Neuronal stem cell (in vitro differentiated cells): ENCODE measurements around the gene TCN2.
A peak's percentile ranks its signal among the peaks of the same experiment; 100 is the strongest.

Experiments used
- DNase-seq: peaks from one replicate; pipeline ENCODE4 v3.0.0-alpha.2; 2013; ENCODE audit warnings: low spot score
- H2AFZ ChIP-seq: one replicate; pipeline ENCODE4 v1.6.1; 2013; ENCODE audit warnings: mild to moderate bottlenecking, low read length, inconsistent platforms
- H2AK5ac ChIP-seq: 2 replicates; pipeline ENCODE4 v1.6.1; 2013; ENCODE audit warnings: low read depth, mild to moderate bottlenecking, inconsistent platforms, low read length, moderate library complexity, mixed read lengths
- H2BK120ac ChIP-seq: 2 replicates; pipeline ENCODE4 v1.6.1; 2013; ENCODE audit warnings: low read depth, mild to moderate bottlenecking, inconsistent platforms, low read length, moderate library complexity, mixed read lengths
- H2BK12ac ChIP-seq: one replicate; pipeline ENCODE4 v1.6.1; 2013; ENCODE audit warnings: low read length, inconsistent platforms
- H2BK15ac ChIP-seq: 2 replicates; pipeline ENCODE4 v1.6.1; 2013; ENCODE audit warnings: mild to moderate bottlenecking, low read length, inconsistent platforms, mixed read lengths
- H2BK5ac ChIP-seq: one replicate; pipeline ENCODE4 v1.6.1; 2013; ENCODE audit warnings: inconsistent platforms, mild to moderate bottlenecking, low read length, moderate library complexity
- H3K14ac ChIP-seq: one replicate; pipeline ENCODE4 v1.6.1; 2013; ENCODE audit warnings: low read length, inconsistent platforms
- H3K18ac ChIP-seq: 2 replicates; pipeline ENCODE4 v1.6.1; 2013; ENCODE audit warnings: low read length, inconsistent platforms
- H3K23ac ChIP-seq: 2 replicates; pipeline ENCODE4 v1.6.1; 2013; ENCODE audit warnings: low read depth, mild to moderate bottlenecking, mixed read lengths, low read length, inconsistent platforms; ENCODE audit not compliant: poor library complexity
- H3K27ac ChIP-seq: replicated peaks from 3 replicates; pipeline ENCODE4 v1.5.1; 2013; ENCODE audit warnings: low read length, inconsistent platforms
- H3K27me3 ChIP-seq, 3 experiments: 2 replicates each; pipeline ENCODE4 v1.6.1; 2013; ENCODE audit warnings: low read length in 3 of 3, mild to moderate bottlenecking in 2 of 3, inconsistent platforms in 1 of 3, low read depth in 1 of 3, mixed read lengths in 1 of 3, moderate library complexity in 1 of 3; ENCODE audit not compliant: control insufficient read depth in 3 of 3, insufficient read depth in 3 of 3
- H3K36me3 ChIP-seq, 2 donors: replicated peaks in 1 of 2; 2 replicates each; pipeline ENCODE4 v1.6.1; 2013; ENCODE audit warnings: low read length in 2 of 2; ENCODE audit not compliant: control insufficient read depth in 2 of 2, insufficient read depth in 2 of 2
- H3K4ac ChIP-seq: 2 replicates; pipeline ENCODE4 v1.6.1; 2013; ENCODE audit warnings: inconsistent platforms, mild to moderate bottlenecking, low read length, moderate library complexity
- H3K4me1 ChIP-seq, 2 donors: 1 replicate in 1 of 2; 2 replicates in 1 of 2; pipeline ENCODE4 v1.6.1; 2013; ENCODE audit warnings: low read length in 2 of 2, low read depth in 1 of 2; ENCODE audit not compliant: control insufficient read depth in 2 of 2, insufficient read depth in 1 of 2
- H3K4me2 ChIP-seq: one replicate; pipeline ENCODE4 v1.6.1; 2013; ENCODE audit warnings: mild to moderate bottlenecking, low read length, inconsistent platforms; ENCODE audit not compliant: insufficient read depth, poor library complexity, severe bottlenecking
- H3K4me3 ChIP-seq, 2 donors: 2 replicates each; pipeline ENCODE4 v1.5.1; 2013; ENCODE audit warnings: low read length in 2 of 2, mild to moderate bottlenecking in 2 of 2, inconsistent platforms in 1 of 2, moderate library complexity in 1 of 2
- H3K79me1 ChIP-seq: one replicate; pipeline ENCODE4 v1.6.1; 2013; ENCODE audit warnings: low read depth, mild to moderate bottlenecking, inconsistent platforms, low read length, moderate library complexity
- H3K9ac ChIP-seq: one replicate; pipeline ENCODE4 v1.6.1; 2013; ENCODE audit warnings: mild to moderate bottlenecking, low read depth, low read length, inconsistent platforms; ENCODE audit not compliant: poor library complexity
- H3K9me3 ChIP-seq, 2 donors: replicated peaks in 1 of 2; 2 replicates each; pipeline versions ENCODE3 to v1.6.1; 2013; ENCODE audit warnings: low read length in 2 of 2, mild to moderate bottlenecking in 2 of 2, inconsistent platforms in 1 of 2, low read depth in 1 of 2, mixed read lengths in 1 of 2, moderate library complexity in 1 of 2; ENCODE audit not compliant: control insufficient read depth in 2 of 2, insufficient read depth in 1 of 2
- H4K8ac ChIP-seq: one replicate; pipeline ENCODE4 v1.6.1; 2013; ENCODE audit warnings: low read depth, mild to moderate bottlenecking, inconsistent platforms, low read length, moderate library complexity
- H4K91ac ChIP-seq: one replicate; pipeline ENCODE4 v1.6.1; 2013; ENCODE audit warnings: low read length, low read depth, mild to moderate bottlenecking, inconsistent platforms; ENCODE audit not compliant: poor library complexity
- WGBS, 2 donors: extraction: QIAGEN DNeasy Blood & Tissue Kit; methylation state at CpG; one replicate each; pipeline ENCODE4 v1.1.7; 2013; ENCODE audit warnings: missing lambda C conversion rate in 2 of 2, mixed read lengths in 1 of 2; ENCODE audit not compliant: insufficient read length in 2 of 2, insufficient replicate concordance in 1 of 2; ENCODE audit errors: extremely low coverage in 2 of 2; 5-methylcytosine and 5-hydroxymethylcytosine counted together

Gene TCN2

DNA sequence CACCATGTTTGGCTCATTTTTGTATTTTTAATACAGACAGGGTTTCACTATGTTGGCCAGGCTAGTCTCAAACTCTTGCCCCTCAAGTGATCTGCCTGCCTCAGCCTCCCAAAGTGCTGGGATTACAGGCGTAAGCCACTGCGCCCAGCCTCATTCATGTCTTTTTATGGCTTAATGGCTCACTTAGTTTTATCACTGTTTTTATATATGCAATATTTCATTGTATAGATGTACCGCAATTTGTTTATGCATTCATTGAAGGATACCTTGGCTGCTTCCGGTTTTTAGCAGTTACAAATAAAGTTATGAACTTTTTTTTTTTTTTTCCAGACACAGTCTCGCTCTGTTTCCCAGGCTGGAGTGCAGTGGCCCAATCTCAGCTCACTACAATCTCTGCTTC is 5.5 kb upstream of the TCN2 start:
- Histone ChIP-seq H2BK12ac (no peak overlapping the region), H3K27me3 (no peaks in the 10 kb centered on the region), H3K4ac (no peak overlapping the region), H3K27ac (no peak overlapping the region), H4K8ac (no peak overlapping the region), H3K4me2 (no peak overlapping the region), H2BK5ac (no peak overlapping the region), H2BK15ac (no peak overlapping the region), H3K14ac (no peak overlapping the region), H3K9ac (no peak overlapping the region), H3K18ac (no peak overlapping the region), H3K4me1 (peaks cover 0 to 4% of the 10 kb centered on the region in 2 donors), H3K79me1 (no peaks in the 10 kb centered on the region), H2BK120ac (no peak overlapping the region), H3K23ac (no peak overlapping the region), H2AFZ (no peak overlapping the region), H3K9me3 (no peaks in the 10 kb centered on the region), H3K4me3 (no peak overlapping the region), H3K36me3 (no peaks in the 10 kb centered on the region), H4K91ac (no peak overlapping the region), H2AK5ac (no peak overlapping the region)
- WGBS, 2 donors, result no CpG with 5 or more reads among the region's 5 CpGs
- no peak for DNase-seq

- Histone ChIP-seq H3K27ac (no peak overlapping the region), H3K27me3 (no peaks in the 10 kb centered on the region), H3K4me1 (peaks cover 0 to 4% of the 10 kb centered on the region in 2 donors), H4K91ac (no peak overlapping the region), H3K18ac (no peak overlapping the region), H4K8ac (no peak overlapping the region), H3K14ac (no peak overlapping the region), H2AFZ (no peak overlapping the region), H3K9ac (no peak overlapping the region), H2BK15ac (no peak overlapping the region), H3K36me3 (no peaks in the 10 kb centered on the region), H3K23ac (no peak overlapping the region), H3K9me3 (no peaks in the 10 kb centered on the region), H3K79me1 (no peaks in the 10 kb centered on the region), H3K4ac (no peak overlapping the region), H2BK5ac (no peak overlapping the region), H3K4me2 (no peak overlapping the region), H2BK120ac (no peak overlapping the region), H2AK5ac (no peak overlapping the region), H3K4me3 (no peak overlapping the region), H2BK12ac (no peak overlapping the region)
- no peak for DNase-seq
- WGBS, 2 donors, result no CpG with 5 or more reads among the region's 3 CpGs
Measured at GRCh38 chr22:30602049-30602448, 4.9 kb upstream of the TCN2 start.

DNA sequence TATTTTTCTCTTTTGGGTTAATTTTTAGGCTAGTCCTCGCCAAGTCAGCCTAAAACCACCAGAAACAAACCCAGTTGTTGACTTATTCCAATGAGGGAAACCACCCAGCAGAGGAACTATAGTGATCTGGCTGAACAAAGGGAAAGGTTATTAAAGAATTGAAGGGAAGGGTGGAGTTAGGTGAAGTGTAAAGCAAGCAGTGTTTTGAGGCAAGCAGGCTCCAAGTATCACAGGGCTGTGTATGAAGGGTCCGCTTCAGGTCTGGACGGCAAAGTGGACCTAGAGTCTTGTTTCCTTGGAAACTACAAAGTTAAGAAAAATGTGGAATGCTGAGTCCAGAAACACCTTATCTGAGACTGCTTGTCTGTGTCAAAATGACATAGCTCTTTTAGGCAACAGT is 3.2 kb upstream of the TCN2 start:
- H3K9ac ChIP-seq, result no peak overlapping the region
- no peaks in the 10 kb centered on the region for H3K9me3 ChIP-seq
- H3K79me1 ChIP-seq, result no peaks in the 10 kb centered on the region
- DNase-seq, result no peak
- H2BK5ac ChIP-seq, result no peak overlapping the region
- no peaks in the 10 kb centered on the region for H3K36me3 ChIP-seq
- WGBS, 2 donors, result no CpG with 5 or more reads among the region's 3 CpGs
- H2BK15ac ChIP-seq, result peak overlapping the region; percentile 39
- no peak overlapping the region for H2AFZ ChIP-seq
- no peak overlapping the region for H2BK12ac ChIP-seq
- H3K27me3 ChIP-seq, result no peaks in the 10 kb centered on the region
- H3K27ac ChIP-seq, result no peak overlapping the region
- H4K91ac ChIP-seq, result no peak overlapping the region
- H2AK5ac ChIP-seq, result no peak overlapping the region
- no peak overlapping the region for H3K4ac ChIP-seq
- H3K4me3 ChIP-seq, result no peak overlapping the region
- H2BK120ac ChIP-seq, result no peak overlapping the region
- peak overlapping the region; percentile 52 for H3K18ac ChIP-seq
- peaks cover 12 to 18% of the 10 kb centered on the region in 2 donors for H3K4me1 ChIP-seq
- no peak overlapping the region for H3K4me2 ChIP-seq
- H3K14ac ChIP-seq, result no peak overlapping the region
- no peak overlapping the region for H4K8ac ChIP-seq
- H3K23ac ChIP-seq, result no peak overlapping the region

- H3K23ac ChIP-seq, result no peak overlapping the region
- no peak overlapping the region for H3K18ac ChIP-seq
- H3K27me3 ChIP-seq, result no peaks in the 10 kb centered on the region
- H3K9me3 ChIP-seq, result no peaks in the 10 kb centered on the region
- H2BK120ac ChIP-seq, result no peak overlapping the region
- no peak overlapping the region for H3K14ac ChIP-seq
- no peak overlapping the region for H3K4me2 ChIP-seq
- H3K4me1 ChIP-seq, result peaks cover 18 to 26% of the 10 kb centered on the region in 2 donors
- no peak for DNase-seq
- H2BK12ac ChIP-seq, result no peak overlapping the region
- no peak overlapping the region for H3K27ac ChIP-seq
- no peak overlapping the region for H2BK15ac ChIP-seq
- H4K91ac ChIP-seq, result no peak overlapping the region
- no peak overlapping the region for H2AK5ac ChIP-seq
- no peak overlapping the region for H3K4ac ChIP-seq
- H2BK5ac ChIP-seq, result no peak overlapping the region
- WGBS, 2 donors, result no CpG with 5 or more reads among the region's 2 CpGs
- peaks cover 0 to 2% of the 10 kb centered on the region in 2 donors for H3K36me3 ChIP-seq
- H3K9ac ChIP-seq, result no peak overlapping the region
- H3K4me3 ChIP-seq, result no peak overlapping the region
- no peak overlapping the region for H4K8ac ChIP-seq
- peaks cover 1% of the 10 kb centered on the region for H3K79me1 ChIP-seq
- no peak overlapping the region for H2AFZ ChIP-seq
Measured at GRCh38 chr22:30604723-30605122, 2.3 kb upstream of the TCN2 start.
